WERI-Rb-1 (cell line): ENCODE data around the gene LRPAP1.

Experiments used
- DNase-seq: peaks from one replicate; pipeline ENCODE4 v3.0.0-alpha.2; 2020
- H3K27ac ChIP-seq: fragments of 250-450 bp; sonication (Bioruptor Pico); 2 replicates; pipeline ENCODE4 v1.5.1; 2020; ENCODE audit warnings: mild to moderate bottlenecking, moderate library complexity
- H3K27me3 ChIP-seq: fragments of 250-450 bp; sonication (Bioruptor Pico); 2 replicates; pipeline ENCODE4 v1.5.1; 2021; ENCODE audit warnings: mild to moderate bottlenecking, low read depth, moderate library complexity; ENCODE audit not compliant: insufficient read depth, severe bottlenecking
- H3K36me3 ChIP-seq: fragments of 250-450 bp; sonication (Bioruptor Pico); 2 replicates; pipeline ENCODE4 v1.5.1; 2020; ENCODE audit warnings: mild to moderate bottlenecking, moderate library complexity
- H3K4me3 ChIP-seq: 2 replicates; pipeline ENCODE4 v1.5.1; 2011; ENCODE audit warnings: low read depth, mild to moderate bottlenecking, control low read depth, low read length
- H3K9me3 ChIP-seq: fragments of 250-450 bp; sonication (Bioruptor Pico); 2 replicates; pipeline ENCODE4 v1.5.1; 2021; ENCODE audit warnings: mild to moderate bottlenecking, moderate library complexity; ENCODE audit not compliant: severe bottlenecking
- TF ChIP-seq, protein P1 (sequence below): IDR thresholded peaks from 2 replicates; pipeline ENCODE4 v1.5.1; 2011; ENCODE audit warnings: low read depth, mild to moderate bottlenecking, control low read depth, inconsistent platforms, low read length

The LRPAP1 gene

DNA sequence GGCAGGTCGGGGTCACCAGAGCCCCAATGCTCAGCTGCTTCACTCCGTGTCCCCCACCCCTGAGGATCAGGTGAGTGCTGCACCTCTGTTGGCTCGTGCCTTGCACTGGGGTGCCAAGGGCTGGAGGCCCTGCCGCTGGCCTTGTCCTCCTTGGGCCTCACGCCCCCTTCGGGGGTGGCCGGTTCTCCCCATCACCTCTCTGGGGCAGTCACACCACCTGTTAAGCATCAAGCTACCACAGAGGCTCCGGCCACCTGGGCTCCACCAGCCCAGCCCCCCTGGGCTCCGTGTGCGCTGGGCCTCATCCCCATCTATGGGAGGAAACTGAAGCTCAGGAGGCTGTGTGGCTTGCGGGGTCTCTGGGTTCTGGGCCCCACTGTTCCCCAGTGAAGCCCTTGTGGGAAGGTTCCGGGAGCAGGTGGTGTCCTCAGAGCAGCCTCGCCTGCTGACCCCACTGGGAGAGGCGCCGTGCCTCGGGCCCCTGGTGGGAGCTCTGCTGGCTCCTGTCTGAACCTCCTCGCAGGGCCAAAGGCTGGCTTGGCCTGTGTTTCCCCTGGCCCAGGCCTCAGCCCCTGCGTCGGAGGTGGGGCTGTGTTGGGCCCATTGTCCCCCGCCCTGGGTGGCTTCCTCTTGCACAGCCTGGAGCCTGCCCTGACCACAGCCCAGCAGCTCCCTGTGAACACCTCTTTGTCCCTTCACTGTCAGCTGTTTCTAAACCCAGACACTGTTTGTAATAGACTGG is 38.3 kb downstream of the LRPAP1 start:
- Histone ChIP-seq H3K4me3 (no peak overlapping the region), H3K36me3 (no peaks in the 10 kb centered on the region)
- no peak for DNase-seq

DNA sequence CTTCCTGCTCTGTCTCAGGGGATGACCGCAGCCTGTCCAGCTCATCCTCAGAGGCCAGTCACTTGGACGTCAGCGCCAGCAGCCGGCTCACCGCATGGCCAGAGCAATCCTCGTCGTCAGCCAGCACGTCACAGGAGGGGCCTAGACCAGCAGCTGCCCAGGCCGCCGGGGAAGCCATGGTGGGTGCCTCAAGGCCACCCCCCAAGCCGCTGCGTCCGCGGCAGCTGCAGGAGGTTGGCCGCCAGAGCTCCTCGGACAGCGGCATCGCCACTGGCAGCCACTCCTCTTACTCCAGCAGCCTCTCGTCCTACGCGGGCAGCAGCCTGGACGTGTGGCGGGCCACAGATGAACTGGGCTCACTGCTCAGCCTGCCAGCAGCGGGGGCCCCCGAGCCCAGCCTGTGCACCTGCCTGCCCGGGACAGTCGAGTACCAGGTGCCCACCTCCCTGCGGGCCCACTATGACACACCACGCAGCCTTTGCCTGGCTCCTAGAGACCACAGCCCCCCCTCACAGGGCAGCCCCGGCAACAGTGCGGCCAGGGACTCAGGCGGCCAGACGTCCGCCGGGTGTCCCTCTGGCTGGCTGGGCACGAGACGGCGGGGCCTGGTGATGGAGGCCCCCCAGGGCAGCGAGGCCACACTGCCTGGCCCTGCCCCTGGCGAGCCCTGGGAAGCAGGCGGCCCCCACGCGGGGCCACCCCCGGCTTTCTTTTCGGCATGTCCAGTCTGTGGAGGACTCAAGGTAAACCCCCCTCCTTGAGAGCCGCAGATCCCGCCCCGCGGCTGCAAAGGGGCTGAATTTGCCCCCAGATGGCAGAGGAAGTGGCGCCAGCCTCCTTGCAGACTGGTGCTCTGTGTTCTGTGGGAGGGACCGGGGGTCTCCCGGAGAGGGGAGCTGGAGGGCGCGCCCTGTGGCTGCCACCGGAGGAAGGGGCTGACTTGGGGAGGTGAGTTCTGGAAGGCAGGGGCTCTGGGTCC is 39.2 kb downstream of the LRPAP1 start:
- TF ChIP-seq, protein P1, sequence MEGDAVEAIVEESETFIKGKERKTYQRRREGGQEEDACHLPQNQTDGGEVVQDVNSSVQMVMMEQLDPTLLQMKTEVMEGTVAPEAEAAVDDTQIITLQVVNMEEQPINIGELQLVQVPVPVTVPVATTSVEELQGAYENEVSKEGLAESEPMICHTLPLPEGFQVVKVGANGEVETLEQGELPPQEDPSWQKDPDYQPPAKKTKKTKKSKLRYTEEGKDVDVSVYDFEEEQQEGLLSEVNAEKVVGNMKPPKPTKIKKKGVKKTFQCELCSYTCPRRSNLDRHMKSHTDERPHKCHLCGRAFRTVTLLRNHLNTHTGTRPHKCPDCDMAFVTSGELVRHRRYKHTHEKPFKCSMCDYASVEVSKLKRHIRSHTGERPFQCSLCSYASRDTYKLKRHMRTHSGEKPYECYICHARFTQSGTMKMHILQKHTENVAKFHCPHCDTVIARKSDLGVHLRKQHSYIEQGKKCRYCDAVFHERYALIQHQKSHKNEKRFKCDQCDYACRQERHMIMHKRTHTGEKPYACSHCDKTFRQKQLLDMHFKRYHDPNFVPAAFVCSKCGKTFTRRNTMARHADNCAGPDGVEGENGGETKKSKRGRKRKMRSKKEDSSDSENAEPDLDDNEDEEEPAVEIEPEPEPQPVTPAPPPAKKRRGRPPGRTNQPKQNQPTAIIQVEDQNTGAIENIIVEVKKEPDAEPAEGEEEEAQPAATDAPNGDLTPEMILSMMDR, result no peak
- Histone ChIP-seq H3K27me3 (no peaks in the 10 kb centered on the region), H3K36me3 (no peaks in the 10 kb centered on the region), H3K9me3 (no peaks in the 10 kb centered on the region), H3K27ac (no peak overlapping the region), H3K4me3 (no peak overlapping the region)
- DNase-seq, result no peak

More for the DNA sequence above, 38.3 kb downstream of the LRPAP1 start:
- TF ChIP-seq, protein P1, result no peak
- H3K27me3 ChIP-seq, result no peaks in the 10 kb centered on the region
- H3K27ac ChIP-seq, result peak overlapping the region; percentile 31; the same call in 1 of the 2 replicates
- no peaks in the 10 kb centered on the region for H3K9me3 ChIP-seq

DNA sequence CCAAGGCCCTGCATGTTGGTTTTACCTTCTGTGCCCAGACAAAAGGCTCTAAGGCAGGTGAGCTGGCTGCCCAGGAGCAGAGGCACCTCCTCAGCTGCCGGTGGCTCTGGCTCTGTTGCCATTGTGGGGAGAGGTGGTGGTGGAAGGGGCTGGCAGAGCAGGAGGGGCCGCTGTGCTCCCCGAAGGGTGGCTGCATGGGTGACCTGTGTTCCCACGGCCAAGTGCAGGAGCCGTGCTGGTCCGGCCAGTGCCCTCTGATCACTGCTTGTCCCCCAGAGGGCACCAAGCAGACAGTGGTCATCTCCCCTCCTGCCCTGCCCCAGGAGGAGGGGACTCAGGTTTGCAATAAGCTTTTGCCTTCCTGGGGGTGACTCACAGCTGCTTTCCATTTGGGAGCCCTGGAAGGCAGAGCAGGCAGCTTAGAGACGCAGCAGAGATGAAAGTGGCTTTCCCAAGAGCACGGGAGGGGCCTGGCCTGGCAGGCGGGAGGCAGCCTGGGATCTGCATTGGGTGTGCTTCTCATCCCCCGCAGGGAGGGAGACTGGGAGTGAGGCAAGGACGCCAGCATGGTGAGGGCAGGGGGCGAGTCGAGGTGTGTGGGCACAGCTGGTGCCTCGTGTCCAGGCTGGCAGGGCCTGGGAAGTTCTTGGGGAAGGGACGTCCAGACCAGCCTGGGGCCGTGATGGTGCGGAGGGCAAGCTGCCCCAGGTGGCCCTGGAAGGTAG is 40.4 kb downstream of the LRPAP1 start:
- Histone ChIP-seq H3K4me3 (no peak overlapping the region), H3K27ac (no peak overlapping the region), H3K36me3 (no peaks in the 10 kb centered on the region), H3K9me3 (no peaks in the 10 kb centered on the region), H3K27me3 (no peaks in the 10 kb centered on the region)
- peak; percentile 50 for DNase-seq
- TF ChIP-seq, protein P1, result 0 out of 2 replicates have a peak, but pooled peaks have one; percentile 6

DNA sequence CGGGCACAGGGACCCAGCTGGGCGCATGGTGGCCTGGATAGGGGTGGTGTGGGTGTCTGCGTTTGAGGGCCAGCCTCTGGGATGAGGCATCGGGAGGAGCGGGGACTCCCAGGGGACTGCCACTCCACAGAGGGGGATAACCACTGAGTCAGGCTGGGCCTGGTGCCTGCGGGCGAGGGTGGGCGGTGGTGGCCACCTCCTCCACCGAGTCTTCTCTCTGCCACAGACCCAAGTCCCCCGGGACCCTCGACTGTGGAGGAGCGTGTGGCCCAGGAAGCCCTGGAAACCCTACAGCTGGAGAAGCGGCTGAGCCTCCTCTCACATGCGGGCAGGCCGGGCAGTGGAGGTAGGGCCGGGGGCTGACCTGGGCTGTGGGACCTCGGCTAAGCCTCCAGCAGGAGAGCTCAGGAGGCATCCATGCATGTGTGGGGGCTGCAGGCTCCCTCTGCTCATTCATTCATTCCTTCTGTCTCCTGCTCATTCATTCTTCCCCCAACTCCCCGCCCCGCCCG is 42.7 kb downstream of the LRPAP1 start:
- Histone ChIP-seq H3K36me3 (no peaks in the 10 kb centered on the region), H3K4me3 (no peak overlapping the region), H3K27ac (no peak overlapping the region), H3K9me3 (no peaks in the 10 kb centered on the region), H3K27me3 (no peaks in the 10 kb centered on the region)
- no peak for DNase-seq
- TF ChIP-seq, protein P1, result no peak

GRCh38 chr4:3488820-3489219 is 43.4 kb downstream of the LRPAP1 start:
- Histone ChIP-seq H3K36me3 (no peaks in the 10 kb centered on the region), H3K4me3 (no peak overlapping the region), H3K9me3 (no peaks in the 10 kb centered on the region), H3K27ac (no peak overlapping the region), H3K27me3 (no peaks in the 10 kb centered on the region)
- TF ChIP-seq, protein P1, result no peak
- DNase-seq, result no peak
